Motor neuron (in vitro differentiated cells): ENCODE data around the gene ABCB4. TPM values are rescaled to one million over a fixed set of nuclear protein-coding genes. Genes with fewer than 3 reads are reported as not detected.

ENCODE experiments used
- ATAC-seq, 8 experiments: fragments of 200-7000 bp; cut with Tn5 transposase; replicated peaks in 6 of 8; 2 replicates each; pipeline ENCODE4 v1.8.0; 2021; ENCODE audit warnings: mild to moderate bottlenecking in 8 of 8, moderate library complexity in 8 of 8
- H3K27ac ChIP-seq, 2 donors: fragments of 250-450 bp; sonication (Bioruptor Pico); 2 replicates each; pipeline ENCODE4 v1.9.0; 2021; ENCODE audit warnings: antibody characterized with exemption in 2 of 2, mild to moderate bottlenecking in 2 of 2, moderate library complexity in 1 of 2
- H3K4me1 ChIP-seq, 2 donors: fragments of 250-450 bp; sonication (Bioruptor Pico); replicated peaks in 1 of 2; 2 replicates each; pipeline ENCODE4 v1.6.1; 2021; ENCODE audit warnings: antibody characterized with exemption in 2 of 2, mild to moderate bottlenecking in 2 of 2, moderate library complexity in 1 of 2
- H3K4me3 ChIP-seq, 5 donors: fragments of 250-450 bp; sonication (Bioruptor Pico); 2 replicates each; pipeline ENCODE4 v1.9.0; 2021; ENCODE audit warnings: antibody characterized with exemption in 5 of 5, mild to moderate bottlenecking in 5 of 5, moderate library complexity in 4 of 5
- WGBS, 10 experiments: fragments of 450-650 bp; shearing (Covaris generic); methylation state at CpG; one replicate each; pipeline ENCODE4 v1.0.0; 2022; 5-methylcytosine and 5-hydroxymethylcytosine counted together
- in situ Hi-C, 9 experiments: fragments of 400-800 bp; cut with MboI; loops; one replicate each; pipeline ENCODE4 v1.15.0; 2021; ENCODE audit warnings: low sequenced_read_pairs in 9 of 9, low pct_unique_long_range_greater_than_20kb in 2 of 9; ENCODE audit not compliant: unreplicated experiment in 9 of 9
- total RNA-seq, 8 experiments: library from RNA; unstranded; fragments of 300-600 nt; gene quantifications; 2 replicates each; pipeline versions ENCODE4 v1.2.3 to v1.2.4, GENCODE V29; 2022

The ABCB4 gene
- total RNA-seq, 8 experiments from 2014 or later = 0.22 to 2.7 (median 1.2) TPM

GRCh38 chr7:87505557-87506245, 30.2 kb upstream of the ABCB4 start:
- no peak for ATAC-seq
- H3K4me3 ChIP-seq = no peak overlapping the region
- in situ Hi-C loops = loop anchor here in 3 of 9 experiments (25.0 kb wide), 1 partner anchor 382 kb away; the partner anchor contains the start of genes DBF4 (in 3 of the 3) and SLC25A40 (in 3 of the 3)
- no peak overlapping the region for H3K27ac ChIP-seq
- peaks cover 6 to 7% of the 10 kb centered on the region in 2 donors for H3K4me1 ChIP-seq
- 3 to 94% (median 73%) methylated on average over 3 to 5 of the region's 5 CpGs; no CpG with 5 or more reads in 1 of the 10 experiments for WGBS, 10 experiments

GRCh38 chr7:87505122-87505521, 29.6 kb upstream of the ABCB4 start:
- WGBS, 10 experiments = 50 to 100% (median 82%) methylated on average over 2 to 5 of the region's 5 CpGs
- Histone ChIP-seq H3K4me1 (peaks cover 0 to 1% of the 10 kb centered on the region in 2 donors), H3K27ac (no peak overlapping the region), H3K4me3 (no peak overlapping the region)
- no peak for ATAC-seq
- in situ Hi-C loops = loop anchor here in 3 of 9 experiments (25.0 kb wide), 1 partner anchor 382 kb away; the partner anchor contains the start of genes DBF4 (in 3 of the 3) and SLC25A40 (in 3 of the 3)

GRCh38 chr7:87499494-87499893, 24.0 kb upstream of the ABCB4 start:
- in situ Hi-C loops = no loop called here

GRCh38 chr7:87498893-87499292, 23.4 kb upstream of the ABCB4 start:
- no peak for ATAC-seq
- H3K4me3 ChIP-seq = no peak overlapping the region
- H3K4me1 ChIP-seq = no peaks in the 10 kb centered on the region
- in situ Hi-C loops = no loop called here
- no peak overlapping the region for H3K27ac ChIP-seq
- WGBS, 10 experiments = 0% methylated on average over 1 of the region's 1 CpG; no CpG with 5 or more reads in 9 of the 10 experiments

More at GRCh38 chr7:87499494-87499893, 24.0 kb upstream of the ABCB4 start:
- Histone ChIP-seq H3K4me3 (no peak overlapping the region), H3K4me1 (no peaks in the 10 kb centered on the region), H3K27ac (no peak overlapping the region)
- WGBS, 10 experiments = 21 to 100% (median 72%) methylated on average over 2 to 3 of the region's 3 CpGs; no CpG with 5 or more reads in 1 of the 10 experiments
- no peak for ATAC-seq

GRCh38 chr7:87497482-87497881, 22.0 kb upstream of the ABCB4 start:
- Histone ChIP-seq H3K4me3 (no peak overlapping the region), H3K4me1 (no peaks in the 10 kb centered on the region), H3K27ac (no peak overlapping the region)
- in situ Hi-C loops = no loop called here
- WGBS, 10 experiments = 32 to 100% (median 90%) methylated on average over 1 to 3 of the region's 3 CpGs; no CpG with 5 or more reads in 2 of the 10 experiments
- no peak for ATAC-seq

GRCh38 chr7:87495366-87495765, 19.9 kb upstream of the ABCB4 start:
- no peaks in the 10 kb centered on the region for H3K4me1 ChIP-seq
- in situ Hi-C loops = no loop called here
- H3K4me3 ChIP-seq = no peak overlapping the region
- no peak for ATAC-seq
- 28 to 95% (median 79%) methylated on average over 1 to 5 of the region's 5 CpGs; no CpG with 5 or more reads in 2 of the 10 experiments for WGBS, 10 experiments
- no peak overlapping the region for H3K27ac ChIP-seq

- Histone ChIP-seq H3K4me1 (no peaks in the 10 kb centered on the region), H3K4me3 (no peak overlapping the region), H3K27ac (no peak overlapping the region)
- WGBS, 10 experiments = 40 to 100% (median 81%) methylated on average over 1 of the region's 1 CpG; no CpG with 5 or more reads in 4 of the 10 experiments
- in situ Hi-C loops = no loop called here
- ATAC-seq = no peak
Observed at GRCh38 chr7:87494454-87494853, 19.0 kb upstream of the ABCB4 start.

GRCh38 chr7:87483131-87483530, 7.7 kb upstream of the ABCB4 start:
- in situ Hi-C loops = no loop called here
- peaks cover 11% of the 10 kb centered on the region in 2 donors for H3K4me1 ChIP-seq
- WGBS, 10 experiments = 43 to 100% (median 82%) methylated on average over 1 to 2 of the region's 2 CpGs; no CpG with 5 or more reads in 6 of the 10 experiments
- H3K4me3 ChIP-seq = no peak overlapping the region
- no peak for ATAC-seq
- H3K27ac ChIP-seq = no peak overlapping the region

GRCh38 chr7:87482115-87482514, 6.6 kb upstream of the ABCB4 start:
- Histone ChIP-seq H3K4me1 (peaks cover 11% of the 10 kb centered on the region in 2 donors), H3K27ac (no peak overlapping the region), H3K4me3 (no peak overlapping the region)
- no peak for ATAC-seq
- 2 to 97% (median 88%) methylated on average over 1 to 3 of the region's 3 CpGs for WGBS, 10 experiments
- in situ Hi-C loops = no loop called here

- Histone ChIP-seq H3K27ac (no peak overlapping the region), H3K4me3 (no peak overlapping the region), H3K4me1 (peaks cover 13 to 14% of the 10 kb centered on the region in 2 donors)
- in situ Hi-C loops = no loop called here
- peak in 5 of 8 experiments; percentile 20 to 65 (median 34) for ATAC-seq
- 15 to 65% (median 43%) methylated on average over 1 to 2 of the region's 2 CpGs; no CpG with 5 or more reads in 2 of the 10 experiments for WGBS, 10 experiments
Observed at GRCh38 chr7:87480386-87480785, 4.9 kb upstream of the ABCB4 start.

GRCh38 chr7:87479951-87480350, 4.5 kb upstream of the ABCB4 start:
- no peak overlapping the region for H3K27ac ChIP-seq
- H3K4me3 ChIP-seq = no peak overlapping the region
- peaks cover 13 to 14% of the 10 kb centered on the region in 2 donors for H3K4me1 ChIP-seq
- ATAC-seq = peak in 1 of 8 experiments; percentile 8
- 0 to 100% (median 60%) methylated on average over 1 to 2 of the region's 2 CpGs; no CpG with 5 or more reads in 1 of the 10 experiments for WGBS, 10 experiments
- in situ Hi-C loops = no loop called here

GRCh38 chr7:87476179-87476557, 688 bp upstream of the ABCB4 start:
- peak overlapping the region in 2 of 5 donors; percentile 33 to 39 for H3K4me3 ChIP-seq
- no peak for ATAC-seq
- WGBS, 10 experiments = 20 to 60% (median 34%) methylated on average over 1 to 6 of the region's 8 CpGs; no CpG with 5 or more reads in 4 of the 10 experiments
- peaks cover 18 to 25% of the 10 kb centered on the region in 2 donors for H3K4me1 ChIP-seq
- no peak overlapping the region for H3K27ac ChIP-seq
- in situ Hi-C loops = no loop called here

- in situ Hi-C loops = no loop called here
- ATAC-seq = peak in 7 of 8 experiments; percentile 26 to 77 (median 72)
- Histone ChIP-seq H3K27ac (peak overlapping the region; percentile 64 to 78), H3K4me3 (peak overlapping the region; percentile 28 to 40 (median 33)), H3K4me1 (peaks cover 10 to 20% of the 10 kb centered on the region in 2 donors)
- 0 to 20% (median 3%) methylated on average over 1 to 9 of the region's 14 CpGs for WGBS, 10 experiments
Observed at GRCh38 chr7:87474533-87475358, 734 bp downstream of the ABCB4 start.
